Measurements from ENCODE around the gene KCNQ1. TPM values are rescaled to one million over a fixed set of nuclear protein-coding genes. Genes with fewer than 3 reads are reported as not detected.

The KCNQ1 gene
- polyA plus RNA-seq, 1 donor from 2014 or later = not detected

GRCh38 chr11:2570211-2570811 is 125.5 kb downstream of the KCNQ1 start:
- no peak overlapping the region for H2AFZ ChIP-seq (ENCODE audit: low read depth, low read length)
- no peaks in the 10 kb centered on the region for H3K9me2 ChIP-seq (ENCODE audit: insufficient read depth, low read length)
- no peaks in the 10 kb centered on the region for H4K20me1 ChIP-seq (ENCODE audit: insufficient read depth)
- no peaks in the 10 kb centered on the region for H3K9me3 ChIP-seq (ENCODE audit: low read length)
- no peak overlapping the region for H3K9ac ChIP-seq (ENCODE audit: low read length)
- H3K4me2 ChIP-seq (ENCODE audit: low read length) = no peak overlapping the region
- H3K27ac ChIP-seq (ENCODE audit: low read length) = no peak overlapping the region
- H3K79me2 ChIP-seq (replicated peaks; ENCODE audit: insufficient read depth, low read length) = no peaks in the 10 kb centered on the region
- no peaks in the 10 kb centered on the region for H3F3A ChIP-seq (ENCODE audit: insufficient read depth, low read length, poor library complexity, severe bottlenecking)
- H3K4me3 ChIP-seq (ENCODE audit: low read length) = no peak overlapping the region
- TF ChIP-seq, protein P1, sequence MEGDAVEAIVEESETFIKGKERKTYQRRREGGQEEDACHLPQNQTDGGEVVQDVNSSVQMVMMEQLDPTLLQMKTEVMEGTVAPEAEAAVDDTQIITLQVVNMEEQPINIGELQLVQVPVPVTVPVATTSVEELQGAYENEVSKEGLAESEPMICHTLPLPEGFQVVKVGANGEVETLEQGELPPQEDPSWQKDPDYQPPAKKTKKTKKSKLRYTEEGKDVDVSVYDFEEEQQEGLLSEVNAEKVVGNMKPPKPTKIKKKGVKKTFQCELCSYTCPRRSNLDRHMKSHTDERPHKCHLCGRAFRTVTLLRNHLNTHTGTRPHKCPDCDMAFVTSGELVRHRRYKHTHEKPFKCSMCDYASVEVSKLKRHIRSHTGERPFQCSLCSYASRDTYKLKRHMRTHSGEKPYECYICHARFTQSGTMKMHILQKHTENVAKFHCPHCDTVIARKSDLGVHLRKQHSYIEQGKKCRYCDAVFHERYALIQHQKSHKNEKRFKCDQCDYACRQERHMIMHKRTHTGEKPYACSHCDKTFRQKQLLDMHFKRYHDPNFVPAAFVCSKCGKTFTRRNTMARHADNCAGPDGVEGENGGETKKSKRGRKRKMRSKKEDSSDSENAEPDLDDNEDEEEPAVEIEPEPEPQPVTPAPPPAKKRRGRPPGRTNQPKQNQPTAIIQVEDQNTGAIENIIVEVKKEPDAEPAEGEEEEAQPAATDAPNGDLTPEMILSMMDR (IDR thresholded peaks at IDR 0.05; ENCODE audit: poor library complexity, severe bottlenecking) = no peak
- TF ChIP-seq EP300 (conservative IDR thresholded peaks at IDR 0.05; ENCODE audit: poor library complexity, severe bottlenecking) (no peak), MXI1 (conservative IDR thresholded peaks at IDR 0.05; ENCODE audit: poor library complexity, severe bottlenecking) (no peak), EZH2 (IDR thresholded peaks at IDR 0.05; ENCODE audit: borderline replicate concordance, insufficient read depth, low read length, poor library complexity, severe bottlenecking) (no peak), RAD21 (conservative IDR thresholded peaks at IDR 0.05) (no peak), TAF1 (IDR thresholded peaks at IDR 0.05; ENCODE audit: low read depth) (no peak), POLR2AphosphoS5 (IDR thresholded peaks at IDR 0.05) (no peak), SMC3 (conservative IDR thresholded peaks at IDR 0.05; ENCODE audit: poor library complexity) (no peak)
- TF ChIP-seq, protein P2, sequence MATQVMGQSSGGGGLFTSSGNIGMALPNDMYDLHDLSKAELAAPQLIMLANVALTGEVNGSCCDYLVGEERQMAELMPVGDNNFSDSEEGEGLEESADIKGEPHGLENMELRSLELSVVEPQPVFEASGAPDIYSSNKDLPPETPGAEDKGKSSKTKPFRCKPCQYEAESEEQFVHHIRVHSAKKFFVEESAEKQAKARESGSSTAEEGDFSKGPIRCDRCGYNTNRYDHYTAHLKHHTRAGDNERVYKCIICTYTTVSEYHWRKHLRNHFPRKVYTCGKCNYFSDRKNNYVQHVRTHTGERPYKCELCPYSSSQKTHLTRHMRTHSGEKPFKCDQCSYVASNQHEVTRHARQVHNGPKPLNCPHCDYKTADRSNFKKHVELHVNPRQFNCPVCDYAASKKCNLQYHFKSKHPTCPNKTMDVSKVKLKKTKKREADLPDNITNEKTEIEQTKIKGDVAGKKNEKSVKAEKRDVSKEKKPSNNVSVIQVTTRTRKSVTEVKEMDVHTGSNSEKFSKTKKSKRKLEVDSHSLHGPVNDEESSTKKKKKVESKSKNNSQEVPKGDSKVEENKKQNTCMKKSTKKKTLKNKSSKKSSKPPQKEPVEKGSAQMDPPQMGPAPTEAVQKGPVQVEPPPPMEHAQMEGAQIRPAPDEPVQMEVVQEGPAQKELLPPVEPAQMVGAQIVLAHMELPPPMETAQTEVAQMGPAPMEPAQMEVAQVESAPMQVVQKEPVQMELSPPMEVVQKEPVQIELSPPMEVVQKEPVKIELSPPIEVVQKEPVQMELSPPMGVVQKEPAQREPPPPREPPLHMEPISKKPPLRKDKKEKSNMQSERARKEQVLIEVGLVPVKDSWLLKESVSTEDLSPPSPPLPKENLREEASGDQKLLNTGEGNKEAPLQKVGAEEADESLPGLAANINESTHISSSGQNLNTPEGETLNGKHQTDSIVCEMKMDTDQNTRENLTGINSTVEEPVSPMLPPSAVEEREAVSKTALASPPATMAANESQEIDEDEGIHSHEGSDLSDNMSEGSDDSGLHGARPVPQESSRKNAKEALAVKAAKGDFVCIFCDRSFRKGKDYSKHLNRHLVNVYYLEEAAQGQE (IDR thresholded peaks at IDR 0.05; ENCODE audit: borderline replicate concordance) = no peak
- H3K27me3 ChIP-seq (ENCODE audit: insufficient read depth, low read depth, low read length) = no peaks in the 10 kb centered on the region
- no peaks in the 10 kb centered on the region for H3K36me3 ChIP-seq (ENCODE audit: insufficient read depth, low read length)

- Histone ChIP-seq H2AFZ (ENCODE audit: low read depth, low read length) (no peak overlapping the region), H3K27ac (ENCODE audit: low read length) (no peak overlapping the region), H3K4me3 (ENCODE audit: low read length) (no peak overlapping the region), H3K9ac (ENCODE audit: low read length) (no peak overlapping the region), H3K27me3 (ENCODE audit: insufficient read depth, low read depth, low read length) (no peaks in the 10 kb centered on the region), H3F3A (ENCODE audit: insufficient read depth, low read length, poor library complexity, severe bottlenecking) (no peaks in the 10 kb centered on the region), H3K36me3 (ENCODE audit: insufficient read depth, low read length) (no peaks in the 10 kb centered on the region), H4K20me1 (ENCODE audit: insufficient read depth) (no peaks in the 10 kb centered on the region), H3K9me2 (ENCODE audit: insufficient read depth, low read length) (no peaks in the 10 kb centered on the region), H3K9me3 (ENCODE audit: low read length) (no peaks in the 10 kb centered on the region), H3K4me2 (ENCODE audit: low read length) (no peak overlapping the region), H3K79me2 (replicated peaks; ENCODE audit: insufficient read depth, low read length) (no peaks in the 10 kb centered on the region)
- TF ChIP-seq, protein P2 (IDR thresholded peaks at IDR 0.05; ENCODE audit: borderline replicate concordance) = no peak
Measured at GRCh38 chr11:2570841-2571597, 126.2 kb downstream of the KCNQ1 start.

Measured in neural cell (in vitro differentiated cells).